ENCODE results near the gene OR10K2.

OR10K2 gene

GRCh38 chr1:158371188-158371953 is 54.7 kb downstream of the OR10K2 start:
- peak; percentile 21 to 44 for DNase-seq (ENCODE audit: low read depth in 2 of 2)

All from stimulated activated CD4-positive, alpha-beta T cell treated with anti-CD3 and anti-CD28 coated beads, Interleukin-15, amount 100 ng/mL, for 48 hours (primary cell).